Stimulated activated CD4-positive, alpha-beta T cell treated with anti-CD3 and anti-CD28 coated beads, TNF-alpha, amount 100 ng/mL, for 1 hour (primary cell): Measurements from ENCODE around the gene IL17REL.

ENCODE experiments used
- DNase-seq, 3 donors: peaks; one replicate each; pipeline ENCODE4 v3.0.0-alpha.2; 2020; ENCODE audit warnings: low read depth in 3 of 3, low spot score in 1 of 3

Gene IL17REL

DNA sequence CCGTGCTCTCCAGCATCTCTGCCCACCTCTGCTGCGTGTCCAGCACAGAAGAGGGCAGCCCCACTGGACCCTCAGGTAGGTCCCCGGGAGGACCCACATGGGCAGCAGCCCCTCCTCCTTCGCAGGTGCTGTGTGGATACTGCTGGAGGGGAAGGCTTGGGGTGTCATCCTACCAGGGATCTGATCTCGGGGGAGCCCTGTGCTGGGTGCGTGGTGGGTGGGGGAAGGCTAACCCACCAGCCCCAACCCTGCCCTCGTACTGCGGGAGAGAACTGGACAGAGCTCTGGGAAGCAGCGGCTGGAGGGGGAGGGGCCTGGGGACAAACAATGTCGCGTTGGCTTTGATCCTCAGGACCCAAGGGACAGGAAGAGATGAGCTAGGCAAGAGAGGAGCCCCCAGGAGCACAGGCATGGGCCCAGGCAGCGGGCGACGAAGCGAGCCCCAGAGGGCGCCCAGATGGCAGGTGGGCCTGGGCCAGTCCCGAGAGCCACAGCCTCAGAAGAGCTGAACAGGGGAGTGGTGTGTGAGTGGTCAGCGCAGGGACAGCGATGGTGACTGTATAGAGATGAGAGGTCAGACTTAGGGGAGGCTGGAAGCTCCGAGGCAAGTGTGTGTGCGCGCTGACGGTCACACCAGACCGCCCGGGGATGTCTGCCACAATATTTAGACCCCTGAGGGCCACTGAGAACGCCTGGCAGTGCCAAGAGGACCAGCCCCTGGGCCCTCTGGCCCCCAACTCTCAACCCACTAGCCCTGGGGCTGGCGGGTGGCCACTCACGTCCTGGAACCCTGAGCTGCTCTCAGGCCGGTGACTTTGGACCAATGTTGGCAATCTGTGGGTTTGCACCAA, 53.4 kb downstream of the IL17REL start:
- no peak for DNase-seq

DNA sequence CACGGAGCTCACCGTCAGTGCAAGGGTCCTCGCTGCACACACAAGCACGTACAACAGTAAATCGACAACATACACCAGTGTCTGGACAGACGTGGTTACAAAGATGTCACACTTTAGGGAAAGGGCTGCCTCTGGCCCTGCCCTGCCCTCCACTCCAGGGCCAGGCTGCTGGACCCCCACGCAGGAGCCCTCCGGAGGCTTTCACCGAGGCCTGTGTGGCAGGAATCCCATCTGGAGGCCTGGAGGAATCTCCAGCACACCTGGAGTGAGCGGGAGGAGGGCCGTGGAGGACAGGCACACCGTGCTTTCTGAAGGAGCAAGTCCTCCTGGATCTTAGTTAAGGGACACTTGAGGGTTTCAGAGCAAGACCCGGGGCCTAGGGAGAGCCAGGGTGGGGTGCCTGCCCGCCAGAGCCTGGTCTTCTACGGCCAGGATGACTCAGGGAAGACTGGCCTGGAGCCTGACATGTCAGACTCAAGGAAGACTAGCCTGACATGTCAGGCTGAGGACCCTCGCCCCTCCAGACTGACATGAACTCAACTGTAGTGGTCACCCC, 54.1 kb downstream of the IL17REL start:
- DNase-seq, result no peak

DNA sequence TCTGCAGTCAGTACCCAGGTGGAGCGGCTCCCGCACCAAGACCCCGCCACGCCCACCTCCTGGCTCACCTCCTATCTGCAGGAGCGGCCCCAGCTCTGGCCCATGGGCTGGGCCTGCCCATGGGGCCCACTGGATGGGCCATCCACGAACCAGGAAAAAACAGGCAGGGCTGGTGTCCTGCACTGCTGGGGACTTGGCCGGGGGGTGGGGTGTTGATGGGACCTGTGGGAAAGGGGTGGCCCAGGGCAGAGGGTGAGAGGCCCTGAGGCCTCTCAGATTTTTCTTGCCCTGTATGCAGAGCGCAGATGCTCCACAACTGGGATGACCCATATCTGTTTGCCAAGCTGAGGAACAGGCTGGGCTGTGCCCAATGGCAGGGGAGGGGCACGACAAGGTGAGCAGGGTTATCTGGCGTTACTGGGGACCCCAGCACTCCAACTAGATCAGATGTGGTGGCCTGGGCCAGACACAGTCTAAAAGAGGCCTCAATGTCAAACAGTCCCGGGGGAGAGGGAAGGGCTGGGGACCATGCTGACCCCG, 54.7 kb downstream of the IL17REL start:
- DNase-seq, result no peak

DNA sequence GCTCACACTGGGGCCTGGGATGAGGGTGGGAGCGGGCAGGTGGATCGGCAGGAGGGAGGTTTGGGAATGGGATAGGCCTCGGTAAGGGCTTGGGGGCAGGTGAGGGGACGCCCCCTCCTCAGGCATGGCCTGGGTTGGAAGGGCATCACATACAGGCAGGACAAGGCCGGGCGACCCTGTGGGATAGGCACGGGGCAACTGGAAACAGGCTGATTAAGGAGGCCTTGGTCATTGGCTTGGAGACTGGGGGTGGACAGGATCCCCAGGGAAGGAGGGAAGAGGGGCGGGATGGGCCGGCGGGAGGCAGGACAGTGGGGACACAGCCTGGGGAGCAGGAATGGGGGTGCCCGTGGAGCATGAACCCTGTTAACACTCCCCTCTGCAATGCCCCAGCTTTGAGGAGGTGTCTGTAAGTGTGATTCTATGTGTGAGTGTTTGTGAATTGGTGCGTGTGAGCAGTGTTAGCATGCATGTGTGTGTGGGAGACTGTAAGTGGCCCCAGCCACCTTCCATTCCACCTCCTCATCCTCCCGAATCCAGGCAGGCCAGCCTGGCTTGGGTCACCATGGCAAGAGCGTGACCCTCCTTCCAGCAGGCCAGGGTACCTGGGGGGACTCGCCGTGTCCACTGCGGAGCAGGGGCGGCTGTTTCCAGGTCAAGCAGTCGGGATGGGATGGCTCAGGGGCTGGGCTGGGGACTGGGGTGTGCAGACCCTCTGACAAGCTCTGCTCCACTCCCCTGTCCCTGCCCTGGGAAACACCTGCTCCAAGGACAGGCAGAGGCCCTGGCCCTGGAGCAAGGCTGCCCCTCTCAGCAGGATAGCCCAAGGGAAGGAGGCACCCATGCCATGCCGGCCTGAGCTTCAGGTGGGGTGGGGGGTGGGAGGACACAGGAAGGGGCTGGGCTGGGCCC, 55.4 kb downstream of the IL17REL start:
- DNase-seq, result no peak

DNA sequence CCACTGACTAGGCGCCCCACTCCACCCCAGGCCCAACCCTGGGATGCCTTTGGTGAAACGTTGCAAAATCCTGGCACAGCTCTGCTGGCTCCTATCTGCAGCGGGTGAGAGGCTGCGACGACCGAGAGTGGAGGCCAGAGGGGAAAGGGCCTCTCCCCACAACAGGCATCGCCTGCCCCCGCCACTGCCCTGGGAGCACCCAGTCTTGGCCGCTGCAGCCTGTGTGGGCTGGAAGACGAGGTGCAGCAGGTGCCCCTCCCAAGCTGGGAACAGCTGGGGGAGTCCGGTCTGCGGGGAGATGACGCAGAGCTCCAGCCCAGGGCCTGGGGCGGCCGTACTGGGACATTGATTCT, 56.2 kb downstream of the IL17REL start:
- DNase-seq, result no peak

DNA sequence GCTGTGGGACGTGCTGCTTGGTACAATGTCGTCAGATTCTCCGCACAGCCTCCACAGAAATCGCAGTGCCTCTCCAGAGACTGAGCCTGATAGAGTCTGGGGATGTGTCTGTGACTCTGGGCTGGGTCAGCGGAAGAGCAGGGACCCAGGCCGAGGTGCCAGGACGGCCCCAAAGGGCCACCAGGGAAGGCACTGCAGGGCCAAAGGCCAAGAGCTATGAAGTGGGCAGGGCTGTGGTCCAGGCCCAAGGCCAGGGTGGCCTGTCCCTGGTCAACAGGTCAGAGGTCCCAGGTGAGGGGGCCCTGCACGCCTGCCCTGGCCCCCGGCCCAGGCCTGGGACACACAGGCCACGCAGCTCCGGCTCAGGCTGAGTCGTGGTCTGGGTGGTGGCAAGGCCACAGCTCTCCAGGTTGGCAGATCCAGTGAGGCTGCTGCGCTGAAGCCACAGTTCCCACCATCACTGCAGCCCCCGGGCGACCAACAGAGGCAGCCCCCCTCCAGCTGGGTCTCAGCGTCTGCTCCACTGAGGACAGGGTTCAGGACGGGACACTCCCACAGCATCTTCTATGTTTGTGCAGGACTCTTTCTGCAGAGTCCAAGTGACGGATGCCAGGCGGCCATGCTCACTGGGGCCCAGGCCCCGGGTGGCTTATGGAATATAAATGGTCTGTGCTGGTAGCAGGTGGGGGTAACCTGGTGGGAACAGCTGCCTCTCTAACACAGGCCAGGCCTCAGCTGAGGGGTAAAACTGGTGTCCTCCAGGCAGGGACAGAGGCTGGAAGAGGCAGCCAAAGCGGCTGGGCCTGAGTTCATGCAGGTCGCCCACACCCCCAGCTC, 56.8 kb downstream of the IL17REL start:
- no peak for DNase-seq

DNA sequence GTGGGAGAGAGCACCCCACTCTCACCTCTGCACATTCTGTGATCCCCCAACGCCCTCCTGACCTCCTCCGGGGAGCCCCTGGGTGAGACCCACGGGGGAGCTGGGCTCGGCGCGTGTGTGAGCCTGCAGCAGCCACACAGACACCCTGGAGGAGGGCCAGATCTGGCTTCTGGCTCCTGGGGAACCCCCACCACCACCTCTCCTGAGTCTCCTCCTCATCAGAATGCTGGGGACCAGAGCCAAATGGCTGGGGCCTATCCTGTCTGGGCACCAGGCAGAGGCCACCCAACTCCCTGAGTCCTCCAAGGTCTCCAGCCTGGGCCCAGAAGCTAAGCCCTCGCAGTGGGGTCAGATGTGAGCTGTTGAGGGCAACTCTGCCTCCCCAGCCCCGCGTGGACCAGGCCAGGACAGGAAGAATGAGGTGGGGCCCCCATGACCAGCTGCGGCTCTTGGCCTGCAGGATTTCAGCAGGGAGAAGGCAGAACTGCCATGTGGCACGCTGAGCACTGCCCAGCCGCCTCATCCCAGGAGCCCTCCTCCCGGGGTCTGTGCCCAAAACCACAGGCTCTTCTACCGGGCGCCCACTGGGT, 57.5 kb downstream of the IL17REL start:
- DNase-seq, result no peak

DNA sequence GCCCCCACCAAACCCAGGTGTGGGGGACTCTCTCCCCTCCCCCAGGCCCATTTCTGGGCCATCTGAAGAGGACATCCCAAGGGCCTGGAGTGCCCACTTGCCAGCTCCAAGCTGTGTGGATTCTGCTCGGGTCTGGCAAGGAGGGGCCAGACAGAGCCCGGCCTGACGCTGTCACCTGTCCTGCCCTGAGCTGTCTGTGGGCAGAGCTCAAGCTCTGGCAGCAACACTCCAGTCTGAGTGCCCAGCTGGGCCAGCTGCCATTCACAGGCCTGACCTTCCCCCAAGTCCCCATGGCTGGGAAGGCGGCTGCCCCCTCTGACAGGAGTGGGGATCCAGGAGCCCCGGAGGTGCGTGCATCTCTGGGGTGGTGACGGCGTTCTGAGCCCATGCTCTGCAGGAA, 58.2 kb downstream of the IL17REL start:
- no peak for DNase-seq

DNA sequence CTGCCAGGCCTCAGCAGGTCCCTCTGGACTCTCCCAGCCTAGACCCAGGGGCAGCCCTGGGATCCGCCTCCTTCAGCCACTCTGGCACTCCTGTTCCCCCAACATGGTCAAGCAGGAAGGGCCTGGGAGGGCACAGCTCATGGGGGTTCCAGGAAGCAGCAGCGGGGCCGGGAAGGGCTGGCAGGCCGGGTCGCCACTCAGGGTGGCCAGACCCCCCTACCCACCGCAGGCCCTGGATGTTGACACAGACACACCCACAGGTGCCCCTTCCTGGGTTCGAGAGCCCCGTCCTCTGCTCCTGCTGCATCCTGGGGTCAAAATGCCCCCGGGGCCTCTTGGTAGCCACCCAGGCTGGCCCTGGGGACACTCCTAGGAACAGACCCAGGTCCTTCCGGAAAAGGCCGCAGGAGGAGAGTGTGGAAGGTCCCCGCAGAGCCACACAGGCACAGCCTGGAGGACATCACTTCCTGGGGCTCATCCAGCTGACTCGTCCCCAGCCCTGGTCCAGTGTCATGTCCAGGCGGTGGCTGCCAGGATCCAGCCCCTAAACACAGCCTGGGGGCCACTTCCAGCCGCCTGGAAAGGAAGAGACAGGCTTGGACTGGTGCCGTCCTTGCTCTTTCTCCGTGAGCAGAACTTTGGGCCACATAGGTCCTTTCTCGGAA, 58.8 kb downstream of the IL17REL start:
- DNase-seq, result no peak

DNA sequence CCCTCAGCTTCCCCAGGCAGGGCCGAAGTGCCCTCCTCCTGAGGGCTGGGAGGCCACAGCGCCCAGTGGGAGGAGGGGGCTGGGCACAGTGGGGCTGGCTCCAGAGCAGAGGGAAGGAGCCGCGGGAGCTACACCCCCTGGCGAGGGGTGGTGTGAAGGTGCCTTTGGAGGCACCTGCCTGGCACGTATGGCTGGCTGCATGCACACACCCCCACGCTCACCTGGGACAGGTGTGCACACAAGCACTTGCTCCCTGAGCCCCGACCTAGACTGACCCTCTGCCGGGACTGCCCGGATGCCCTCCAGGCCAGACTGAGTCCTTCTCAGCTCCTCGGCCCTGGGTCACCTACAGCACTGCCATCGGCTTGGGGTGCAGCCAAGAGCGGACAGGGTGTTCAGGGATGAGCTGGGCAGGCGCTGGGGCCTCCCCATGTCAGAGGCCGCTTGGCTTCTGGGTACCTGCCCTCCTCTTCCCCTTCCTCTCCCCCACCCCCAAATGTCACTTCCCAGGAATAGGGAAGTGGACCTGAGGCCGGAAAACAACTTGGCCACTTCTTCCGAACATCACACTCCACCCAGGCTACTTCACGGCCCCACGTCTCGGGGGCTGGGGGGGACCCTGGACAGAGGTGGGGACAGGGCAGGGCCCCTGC, 59.4 kb downstream of the IL17REL start:
- no peak for DNase-seq

DNA sequence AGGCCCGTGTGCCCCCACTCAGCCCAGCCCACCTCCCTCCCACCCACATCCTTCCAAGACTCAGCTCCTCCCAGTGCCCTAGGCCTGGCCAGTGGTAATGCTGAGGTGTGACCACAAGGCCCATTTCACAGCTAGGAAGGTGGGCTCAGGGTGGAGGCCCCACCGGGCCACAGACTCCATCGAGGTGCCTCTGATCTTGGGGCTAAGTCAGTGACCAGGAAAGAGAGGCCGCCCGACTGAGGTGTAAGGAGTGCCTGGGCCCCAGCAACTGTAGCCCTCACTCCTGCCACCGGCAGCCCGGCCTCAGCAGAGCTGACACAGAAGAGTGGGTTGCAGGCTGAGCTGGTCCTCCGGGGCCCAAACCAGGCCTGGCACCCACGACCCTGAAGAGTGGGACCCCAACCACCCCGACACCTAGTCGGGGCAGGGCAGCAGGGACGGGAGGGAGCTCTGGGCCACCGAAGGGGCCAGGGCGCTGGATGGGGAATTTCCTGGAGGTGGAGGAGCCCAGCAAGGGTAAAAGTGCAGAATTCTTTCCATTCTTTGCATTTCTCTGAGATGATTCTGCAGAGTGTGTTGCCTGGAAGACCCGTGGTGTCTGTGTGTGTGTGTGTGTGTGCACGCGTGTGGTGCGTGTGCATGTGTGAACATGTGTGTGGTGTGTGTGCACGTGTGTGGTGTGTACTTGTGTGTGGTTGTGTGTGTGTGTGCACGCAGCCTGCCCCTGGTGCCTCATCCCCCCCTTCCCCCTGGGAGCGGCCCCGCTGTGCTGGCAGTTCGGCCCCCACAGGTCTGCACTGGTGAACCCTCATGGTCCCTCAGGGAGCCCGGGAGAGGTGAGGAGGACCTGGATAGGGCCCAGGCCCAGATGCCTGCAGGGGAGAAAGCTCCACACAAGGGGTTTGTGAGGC, 60.3 kb downstream of the IL17REL start:
- no peak for DNase-seq

DNA sequence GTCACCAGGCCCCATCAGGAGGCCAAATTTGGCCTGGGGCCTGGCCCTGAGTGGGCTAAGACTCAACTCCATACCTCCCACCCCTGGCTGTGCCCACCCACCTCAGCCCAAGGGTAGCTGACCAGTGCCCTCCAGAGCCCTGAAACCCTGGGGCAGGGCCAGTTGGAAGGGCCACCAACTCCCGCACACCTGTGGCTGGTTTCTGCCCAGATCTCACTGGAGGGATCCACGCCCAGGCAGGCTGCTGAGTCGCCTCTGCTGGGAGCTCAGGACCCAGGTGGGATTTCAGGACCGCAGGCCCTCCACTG, 60.9 kb downstream of the IL17REL start:
- DNase-seq, result no peak

DNA sequence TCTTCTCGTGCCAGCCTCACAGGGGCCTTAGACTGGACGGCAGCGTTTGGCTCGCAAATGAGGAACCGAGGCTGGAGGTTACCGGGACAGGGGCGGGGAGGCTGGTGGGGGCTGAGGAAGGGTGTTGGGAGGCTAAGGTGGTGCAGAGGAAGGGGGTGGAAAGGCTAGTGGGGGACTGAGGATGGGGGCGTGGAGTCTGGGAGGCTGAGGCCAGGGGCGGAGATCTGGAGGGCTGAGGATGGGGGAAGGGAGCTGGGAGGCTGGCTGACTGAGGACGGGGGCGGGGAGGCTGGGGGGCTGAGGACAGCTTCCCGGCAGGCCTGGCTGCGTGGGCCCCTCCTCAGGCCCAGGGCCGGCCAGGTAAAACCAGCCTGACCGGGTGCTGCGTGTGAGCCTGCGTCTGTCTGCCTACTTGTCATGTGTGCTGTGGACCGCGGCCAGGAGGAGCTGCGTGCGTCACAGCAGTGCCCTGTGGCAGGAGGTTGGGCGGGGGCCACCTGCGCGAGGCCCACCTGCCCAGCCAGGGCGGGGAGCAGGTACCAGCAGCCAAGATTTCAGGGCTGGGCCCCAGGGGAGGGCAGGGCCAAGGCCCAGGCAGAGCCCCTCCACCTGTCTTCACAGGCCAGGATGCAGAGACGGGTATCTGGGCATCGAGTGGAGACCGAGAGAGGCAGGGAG, 61.4 kb downstream of the IL17REL start:
- DNase-seq, result no peak

DNA sequence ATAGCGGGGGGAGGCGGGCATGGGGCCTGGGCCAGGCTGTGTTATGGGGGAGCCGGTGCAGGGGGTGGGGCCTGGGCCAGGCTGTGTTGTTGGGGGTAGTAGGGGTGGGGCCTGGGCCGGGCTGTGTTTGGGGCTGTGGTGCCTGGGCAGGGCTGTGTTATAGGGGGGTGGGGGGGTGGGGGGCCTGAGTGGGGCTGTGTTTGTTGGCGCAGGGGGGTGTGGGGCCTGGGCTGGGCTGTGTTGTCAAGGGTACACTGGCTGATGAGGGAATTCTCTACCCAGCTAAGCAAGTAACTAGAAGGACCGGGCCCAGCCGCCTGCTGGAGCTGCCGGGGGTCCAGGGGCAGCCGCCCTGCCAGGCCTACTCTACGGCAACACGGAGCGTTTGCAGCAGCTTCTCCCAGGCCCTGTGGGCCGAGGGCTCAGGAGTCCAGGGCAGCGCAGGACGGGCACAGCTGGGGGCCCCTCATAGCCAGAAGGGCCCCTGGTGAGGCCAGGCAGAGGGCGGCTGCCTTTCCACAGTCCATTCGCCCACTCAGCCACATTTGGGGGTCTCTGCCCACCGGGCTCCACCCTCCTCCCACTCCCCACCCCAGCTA, 62.1 kb downstream of the IL17REL start:
- no peak for DNase-seq

DNA sequence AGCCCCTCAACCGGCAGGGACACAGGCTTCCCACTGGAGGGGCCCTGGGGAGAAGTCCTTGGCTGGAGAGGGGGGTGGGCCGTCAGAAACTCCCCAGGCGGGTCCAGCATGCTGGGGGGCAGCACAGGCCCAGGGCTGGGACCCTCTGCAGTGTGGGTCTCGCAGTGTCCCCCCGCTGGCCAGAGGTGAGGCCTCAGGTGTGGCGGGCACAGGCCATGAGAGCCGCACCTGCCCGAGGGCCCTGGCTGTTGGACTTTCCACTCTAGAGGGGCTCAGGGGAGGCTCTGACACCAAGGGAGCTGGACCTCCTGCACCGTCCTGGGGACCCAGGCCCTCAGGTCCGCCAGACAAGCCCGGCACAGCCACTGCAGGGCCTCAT, 62.7 kb downstream of the IL17REL start:
- no peak for DNase-seq

DNA sequence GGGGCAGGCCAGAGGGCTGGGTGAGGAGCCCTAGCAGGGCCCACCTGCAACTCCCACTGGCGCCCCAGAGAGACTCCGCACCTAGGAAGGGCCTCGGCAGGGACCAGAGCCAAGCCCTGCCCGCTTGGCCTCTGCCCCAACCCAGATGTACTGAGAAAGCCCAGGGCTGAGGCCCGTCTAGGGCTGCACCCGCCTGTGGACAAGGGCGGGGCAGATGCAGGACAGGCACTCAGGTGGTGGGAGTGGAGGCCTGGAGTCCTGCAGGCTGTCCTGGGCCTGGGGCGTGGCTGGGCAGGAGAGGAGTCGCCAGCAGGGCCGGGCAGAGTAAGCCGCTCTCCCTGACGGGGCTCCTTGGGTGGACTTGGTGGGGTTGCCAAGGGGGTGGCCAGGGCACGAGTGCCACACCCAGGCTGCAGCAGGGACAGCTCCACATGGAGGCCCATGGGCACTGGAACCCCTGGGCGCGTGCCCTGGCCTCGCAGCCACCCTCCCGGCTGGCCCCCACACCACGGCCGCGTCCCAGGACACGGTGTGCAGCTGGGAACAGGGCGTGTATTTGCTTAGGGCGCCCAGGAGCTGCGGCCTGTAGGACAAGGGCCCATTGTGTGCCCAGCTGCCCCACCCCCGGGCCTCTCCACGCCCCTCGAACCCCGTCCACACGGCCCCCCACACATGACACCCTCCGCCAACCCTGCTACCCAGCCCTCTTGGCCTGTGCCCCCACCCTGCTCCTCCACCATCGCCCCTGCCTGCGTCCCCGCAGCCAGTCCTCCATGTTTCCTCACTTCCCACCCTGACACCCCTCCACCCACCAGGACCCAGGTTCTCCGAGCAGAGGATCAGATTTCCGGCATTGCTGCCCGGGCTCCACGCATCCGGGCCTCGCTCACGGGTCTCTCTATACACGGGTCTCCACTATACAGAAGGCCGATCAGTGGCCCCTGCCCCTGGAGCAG, 63.3 kb downstream of the IL17REL start:
- DNase-seq, result no peak
